Measurements from ENCODE around the gene PTH2.

PTH2 gene

DNA sequence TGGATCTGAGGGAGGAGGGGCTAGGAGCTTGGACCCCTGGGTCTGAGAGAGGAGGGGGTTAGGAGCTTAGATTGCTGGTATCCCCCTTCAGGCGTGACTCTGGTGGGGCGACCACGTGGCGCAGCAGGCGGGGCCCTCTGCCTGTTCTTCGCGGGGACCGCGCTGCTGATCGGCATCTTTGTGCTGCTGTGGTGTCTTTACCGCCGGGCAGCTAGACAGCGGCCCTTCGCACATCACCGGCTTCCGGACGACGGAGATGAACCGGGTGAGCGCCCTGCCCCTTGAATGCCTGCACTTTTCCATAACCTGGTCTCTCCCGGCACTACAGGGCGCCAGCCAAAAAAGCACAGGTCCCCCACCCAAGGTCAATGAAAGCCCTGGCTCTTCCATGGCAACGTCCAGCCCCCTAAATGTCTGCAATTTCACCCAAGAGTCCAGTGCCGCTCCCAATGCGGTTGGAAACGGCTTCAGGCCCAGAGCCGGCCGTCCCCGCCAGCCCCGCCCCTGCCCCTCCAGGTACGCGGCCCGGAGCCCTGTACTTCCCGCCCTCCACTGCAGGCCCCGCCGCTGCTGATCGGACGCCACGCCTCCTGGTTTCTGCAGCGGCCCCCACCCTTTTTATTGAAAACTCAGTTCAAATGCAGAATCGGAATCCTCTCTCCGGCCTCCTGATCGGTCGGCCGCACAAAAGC lies 4.8 kb upstream of the PTH2 start:
- no peak overlapping the region for H3K27ac ChIP-seq
- TF ChIP-seq ZFX (IDR thresholded peaks at IDR 0.05) = no peak
- TF ChIP-seq, protein P1, sequence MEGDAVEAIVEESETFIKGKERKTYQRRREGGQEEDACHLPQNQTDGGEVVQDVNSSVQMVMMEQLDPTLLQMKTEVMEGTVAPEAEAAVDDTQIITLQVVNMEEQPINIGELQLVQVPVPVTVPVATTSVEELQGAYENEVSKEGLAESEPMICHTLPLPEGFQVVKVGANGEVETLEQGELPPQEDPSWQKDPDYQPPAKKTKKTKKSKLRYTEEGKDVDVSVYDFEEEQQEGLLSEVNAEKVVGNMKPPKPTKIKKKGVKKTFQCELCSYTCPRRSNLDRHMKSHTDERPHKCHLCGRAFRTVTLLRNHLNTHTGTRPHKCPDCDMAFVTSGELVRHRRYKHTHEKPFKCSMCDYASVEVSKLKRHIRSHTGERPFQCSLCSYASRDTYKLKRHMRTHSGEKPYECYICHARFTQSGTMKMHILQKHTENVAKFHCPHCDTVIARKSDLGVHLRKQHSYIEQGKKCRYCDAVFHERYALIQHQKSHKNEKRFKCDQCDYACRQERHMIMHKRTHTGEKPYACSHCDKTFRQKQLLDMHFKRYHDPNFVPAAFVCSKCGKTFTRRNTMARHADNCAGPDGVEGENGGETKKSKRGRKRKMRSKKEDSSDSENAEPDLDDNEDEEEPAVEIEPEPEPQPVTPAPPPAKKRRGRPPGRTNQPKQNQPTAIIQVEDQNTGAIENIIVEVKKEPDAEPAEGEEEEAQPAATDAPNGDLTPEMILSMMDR (conservative IDR thresholded peaks at IDR 0.05) = no peak

GRCh38 chr19:49427339-49427738 lies 4.1 kb upstream of the PTH2 start:
- no peak overlapping the region for H3K27ac ChIP-seq

DNA sequence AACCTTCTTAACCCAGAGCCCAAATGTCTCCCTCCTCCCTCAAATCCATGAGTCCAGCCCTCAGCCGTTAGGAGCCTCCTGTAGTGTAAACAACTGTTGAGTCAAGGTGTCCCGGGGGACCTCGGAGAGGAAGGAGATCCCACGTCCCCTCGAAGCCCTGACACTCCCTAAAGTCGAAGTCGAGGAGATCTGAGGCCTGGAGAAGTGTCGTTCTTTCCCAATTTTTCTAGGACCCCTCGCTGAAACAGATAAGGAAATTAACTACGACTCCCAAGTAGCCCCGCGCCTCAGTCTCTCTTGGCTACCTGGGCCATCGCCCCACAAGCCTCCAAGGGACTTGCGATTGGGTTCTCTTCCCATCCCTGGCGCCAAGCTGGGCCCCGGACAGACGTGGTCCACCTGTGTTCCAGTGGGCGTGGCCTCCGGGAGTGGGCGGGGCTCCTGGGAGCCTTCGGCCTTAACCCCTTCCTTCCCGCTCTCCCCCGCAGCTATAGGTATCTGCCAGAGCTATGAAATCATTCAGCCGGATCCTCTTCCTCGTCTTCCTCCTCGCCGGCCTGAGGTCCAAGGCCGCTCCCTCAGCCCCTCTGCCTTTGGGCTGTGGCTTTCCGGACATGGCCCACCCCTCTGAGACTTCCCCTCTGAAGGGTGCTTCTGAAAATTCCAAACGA lies 2.8 kb upstream of the PTH2 start:
- no peak overlapping the region for H3K27ac ChIP-seq
- no peak for TF ChIP-seq ZFX (IDR thresholded peaks at IDR 0.05)

More at GRCh38 chr19:49427339-49427738, 4.1 kb upstream of the PTH2 start:
- TF ChIP-seq, protein P1 (conservative IDR thresholded peaks at IDR 0.05) = no peak
- TF ChIP-seq ZFX (IDR thresholded peaks at IDR 0.05) = no peak

GRCh38 chr19:49425178-49425577 lies 1.9 kb upstream of the PTH2 start, which contains the start of gene GFY:
Gene GFY (plus strand): TSS chr19:49425388. CDS start chr19:49426431, 1,043 bp downstream.
- TF ChIP-seq ZFX (IDR thresholded peaks at IDR 0.05) = no peak
- TF ChIP-seq, protein P1 (conservative IDR thresholded peaks at IDR 0.05) = no peak
- H3K27ac ChIP-seq = no peak within 1 kb of the TSS

DNA sequence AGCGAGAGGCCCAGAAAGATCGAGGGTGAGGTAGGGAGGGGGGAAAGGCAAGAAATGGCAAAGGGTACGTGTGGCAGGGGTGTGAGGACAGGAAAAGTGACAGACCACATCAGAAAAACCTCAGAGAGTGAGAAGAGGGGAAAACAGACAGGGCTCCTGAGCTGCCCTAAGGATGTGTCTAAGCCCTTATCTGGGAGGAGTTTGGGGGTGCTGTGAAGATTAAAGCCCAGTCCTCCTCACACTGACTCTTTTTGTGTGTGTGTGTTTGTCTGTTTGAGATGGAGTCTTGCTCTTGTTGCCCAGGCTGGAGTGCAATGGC lies 703 bp upstream of the PTH2 start:
- TF ChIP-seq ZFX (IDR thresholded peaks at IDR 0.05) = no peak
- TF ChIP-seq, protein P1 (conservative IDR thresholded peaks at IDR 0.05) = no peak

GRCh38 chr19:49422407-49423070 lies 702 bp downstream of the PTH2 start:
- TF ChIP-seq, protein P1 (conservative IDR thresholded peaks at IDR 0.05) = peak; percentile 77
- TF ChIP-seq ZFX (IDR thresholded peaks at IDR 0.05) = no peak
- H3K27ac ChIP-seq = no peak overlapping the region

More for the DNA sequence above, 703 bp upstream of the PTH2 start:
- no peak overlapping the region for H3K27ac ChIP-seq

- no peak for TF ChIP-seq ZFX (IDR thresholded peaks at IDR 0.05)
- TF ChIP-seq, protein P1 (conservative IDR thresholded peaks at IDR 0.05) = no peak
- H3K27ac ChIP-seq = no peak overlapping the region
These were observed 1.4 kb downstream of the PTH2 start for GRCh38 chr19:49421878-49422202.

All from C4-2B (cell line).